GM18867 (cell line): ENCODE results near the gene CAPZB.

Experiments
- ATAC-seq: cut with Tn5 transposase; IDR thresholded peaks from one replicate; pipeline ENCODE4 v1.9.1; 2021; ENCODE audit warnings: mild to moderate bottlenecking, moderate library complexity; ENCODE audit not compliant: unreplicated experiment

Gene CAPZB

DNA sequence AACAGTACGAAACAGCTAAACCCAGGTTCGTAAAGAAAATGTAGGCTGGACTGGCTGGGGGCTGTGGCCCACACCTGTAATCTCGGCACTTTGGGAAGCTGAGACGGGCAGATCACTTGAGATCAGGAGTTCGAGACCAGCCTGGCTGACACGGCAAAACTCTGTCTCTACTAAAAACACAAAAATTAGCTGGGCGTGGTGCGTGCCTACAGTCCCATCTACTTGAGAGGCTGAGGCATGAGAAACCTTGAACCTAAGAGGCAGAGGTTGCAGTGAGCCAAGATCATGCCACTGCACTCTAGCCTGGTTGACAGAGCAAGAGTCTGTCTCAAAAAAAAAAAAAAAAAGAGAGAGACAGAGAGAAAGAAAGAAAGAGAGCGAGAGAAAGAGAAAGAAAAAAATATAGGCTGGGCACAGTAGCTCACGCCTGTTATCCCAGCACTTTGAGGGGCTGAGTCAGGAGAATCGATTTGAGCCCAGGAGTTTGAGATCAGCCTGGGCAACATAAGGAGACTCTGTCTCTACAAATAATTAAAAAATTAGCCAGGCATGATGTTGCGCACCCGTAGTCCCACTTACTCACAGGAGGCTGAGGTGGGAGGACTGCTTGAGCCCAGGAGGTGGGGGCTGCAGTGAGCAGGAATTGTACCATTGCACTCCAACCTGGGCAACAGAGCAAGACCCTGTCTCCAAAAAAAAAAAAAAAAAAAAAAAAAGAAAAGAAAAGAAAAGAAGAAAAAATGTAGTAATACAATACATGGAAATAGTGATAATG is 35.7 kb downstream of the CAPZB start:
- no peak for ATAC-seq

- ATAC-seq: no peak
Measured at GRCh38 chr1:19448491-19449439, 36.6 kb downstream of the CAPZB start.

DNA sequence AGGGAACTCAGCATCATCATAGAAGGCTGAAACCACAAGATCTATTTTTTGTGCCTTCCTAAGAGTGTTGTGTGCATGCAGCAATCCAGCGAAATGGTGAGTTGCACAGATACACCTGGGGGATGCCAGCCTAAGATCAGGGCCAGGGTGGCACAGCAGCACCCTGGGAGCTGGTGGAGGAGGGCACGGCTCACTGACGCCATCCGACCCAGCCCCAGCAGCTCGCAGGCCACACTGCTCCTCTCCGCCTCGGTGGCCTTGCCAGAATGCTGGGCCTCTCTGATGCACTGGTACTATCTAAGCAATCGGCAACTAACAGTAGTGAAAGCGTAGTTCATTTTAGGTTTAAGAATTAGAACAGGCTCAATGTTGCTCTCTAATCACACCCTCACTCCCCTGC is 37.8 kb downstream of the CAPZB start:
- no peak for ATAC-seq

GRCh38 chr1:19445417-19446342 is 39.7 kb downstream of the CAPZB start:
- ATAC-seq: no peak

- ATAC-seq: no peak
Measured at GRCh38 chr1:19444296-19445021, 40.9 kb downstream of the CAPZB start.

GRCh38 chr1:19443326-19443725 is 42.0 kb downstream of the CAPZB start:
- no peak for ATAC-seq

GRCh38 chr1:19442154-19443096 is 42.9 kb downstream of the CAPZB start:
- ATAC-seq: no peak

- ATAC-seq: no peak
Measured at GRCh38 chr1:19441048-19441780, 44.1 kb downstream of the CAPZB start.

- ATAC-seq: no peak
Measured at GRCh38 chr1:19439464-19440171, 45.7 kb downstream of the CAPZB start.

DNA sequence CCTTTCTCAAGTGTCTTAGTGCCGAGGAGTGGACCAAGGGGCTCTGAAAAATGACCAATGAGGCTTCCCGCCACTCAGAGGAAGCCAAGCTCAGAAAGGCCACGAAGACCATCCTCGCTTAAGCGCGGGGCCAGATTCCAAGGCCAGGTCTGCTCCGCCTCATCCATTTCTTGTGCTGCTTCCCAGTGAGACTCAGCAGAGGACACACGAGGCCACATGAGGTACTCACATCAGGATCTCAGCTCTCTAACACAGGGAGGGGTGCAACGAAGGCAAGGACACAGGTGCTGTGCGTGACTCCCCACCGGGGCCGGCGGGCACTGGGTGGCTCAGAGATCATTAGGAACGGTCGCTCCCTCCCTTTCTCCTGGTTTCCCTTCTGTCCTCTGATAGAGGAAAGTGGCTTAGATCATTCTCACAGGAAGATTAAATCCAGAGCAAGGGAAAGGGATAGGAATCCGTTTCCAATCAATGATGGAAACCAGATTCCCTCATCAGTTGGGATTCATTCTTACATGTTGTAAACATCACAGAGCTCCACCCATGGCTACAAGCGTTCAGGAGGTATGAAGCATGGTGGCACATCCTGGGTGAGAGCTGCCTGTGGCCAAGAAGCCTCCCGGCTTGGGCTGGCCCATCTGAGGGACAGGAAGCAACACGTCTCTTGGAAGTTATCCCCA is 46.7 kb downstream of the CAPZB start:
- no peak for ATAC-seq

DNA sequence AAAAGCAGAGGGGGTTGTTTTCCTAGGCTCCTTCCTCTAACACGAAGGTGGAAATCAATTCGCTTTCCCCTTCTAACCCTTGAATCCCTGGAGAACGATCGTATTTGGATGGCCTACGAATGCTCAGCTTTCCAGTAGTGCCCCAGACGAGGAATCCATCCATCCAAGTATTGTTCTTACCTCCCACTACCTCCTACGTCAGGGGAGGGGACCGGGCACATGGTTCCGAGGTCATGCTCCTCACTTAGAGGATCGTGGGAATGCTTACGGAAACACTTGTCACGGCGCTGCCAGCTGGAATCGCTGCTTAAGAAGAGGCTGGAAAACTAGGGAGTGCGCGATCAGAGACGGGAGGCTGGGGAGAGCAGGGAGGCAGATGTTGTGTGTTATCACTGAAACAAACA is 47.4 kb downstream of the CAPZB start:
- ATAC-seq: no peak

GRCh38 chr1:19436716-19437476 is 48.4 kb downstream of the CAPZB start:
- ATAC-seq: no peak

GRCh38 chr1:19435851-19436455 is 49.4 kb downstream of the CAPZB start:
- no peak for ATAC-seq

- no peak for ATAC-seq
Measured at GRCh38 chr1:19435181-19435580, 50.2 kb downstream of the CAPZB start.

DNA sequence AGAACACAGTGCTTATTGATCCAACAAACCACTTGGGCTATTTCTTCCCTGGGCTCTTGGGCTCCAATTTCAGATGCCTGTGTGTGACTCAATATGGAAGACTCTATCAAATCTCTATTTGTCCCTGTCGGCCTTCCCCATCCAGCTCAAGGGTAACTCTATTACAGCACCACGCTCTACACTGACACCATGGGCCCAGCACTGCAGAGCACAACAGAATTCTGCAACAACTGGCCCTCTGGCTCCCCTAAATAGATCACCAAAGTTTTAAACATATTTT is 51.7 kb downstream of the CAPZB start:
- no peak for ATAC-seq

DNA sequence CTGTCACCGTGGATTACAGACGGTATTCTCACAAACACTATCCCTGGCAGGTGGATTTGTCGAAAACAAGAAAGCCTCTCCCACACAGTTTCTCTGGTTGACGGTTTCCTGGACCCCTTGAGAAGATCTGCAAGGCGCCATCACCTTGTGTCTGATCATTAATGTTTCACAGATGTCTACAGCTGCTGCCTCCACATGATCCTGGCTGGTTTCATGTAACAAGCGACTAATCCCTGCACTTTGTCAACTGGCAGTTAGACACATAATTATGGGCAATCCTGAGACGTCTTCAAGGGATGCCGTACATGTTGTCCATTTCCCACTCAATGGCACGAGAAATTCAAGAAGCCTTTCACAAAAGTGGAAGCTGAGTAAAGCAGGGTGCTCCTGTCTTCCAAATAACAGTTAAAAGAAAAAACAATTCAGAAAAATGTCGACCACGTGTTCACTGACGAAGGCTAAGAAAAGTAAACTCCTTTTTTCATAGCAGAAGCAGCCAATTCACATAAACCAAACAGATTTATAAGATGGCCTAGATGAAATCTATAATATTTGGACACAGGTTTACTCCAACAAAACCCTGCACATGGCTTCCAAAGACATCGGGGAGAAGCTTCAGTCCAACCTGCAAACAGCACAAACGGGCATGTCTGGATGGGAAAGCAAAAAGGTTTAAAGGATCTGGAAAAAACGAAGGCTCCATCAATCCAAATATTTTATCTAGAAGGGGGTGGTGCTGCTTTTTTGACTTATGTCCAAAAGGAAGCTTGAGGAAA is 52.2 kb downstream of the CAPZB start:
- no peak for ATAC-seq
